IMR-90 (cell line): Measurements from ENCODE around the gene TAF1B. TPM values are rescaled to one million over a fixed set of nuclear protein-coding genes. Genes with fewer than 3 reads are reported as not detected.

Experiments used
- ATAC-seq: fragments of 200-7000 bp; cut with Tn5 transposase; 2 replicates; pipeline ENCODE4 v1.9.1; 2020; ENCODE audit warnings: low read depth, mild to moderate bottlenecking, moderate library complexity
- BruUV-seq: library from RNA; stranded (reverse); fragments of 400-500 nt; replicated peaks from 2 replicates; lab custom pipeline; 2021; lab: Mats Ljungman, UMichigan
- CTCF ChIA-PET: fragments of 300-600 bp; formaldehyde crosslinking; extraction: SDS; loops from one replicate; lab custom pipeline; 2021; ENCODE audit warnings: antibody characterized with exemption; lab: Yijun Ruan, JAX
- POLR2A ChIA-PET: fragments of 300-600 bp; sonication (Branson Sonifier 250); formaldehyde crosslinking; loops from one replicate; lab custom pipeline; 2022; ENCODE audit warnings: antibody characterized with exemption; ENCODE audit not compliant: unreplicated experiment; lab: Charles Lee
- DNase-seq: peaks from one replicate; pipeline ENCODE4 v3.0.0; 2013
- H2AFZ ChIP-seq: replicated peaks from 2 replicates; pipeline ENCODE3; 2013; ENCODE audit warnings: low read length, mild to moderate bottlenecking; ENCODE audit not compliant: poor library complexity
- H2AK5ac ChIP-seq: 2 replicates; pipeline ENCODE4 v1.6.1; 2013; ENCODE audit warnings: low read depth, low read length, inconsistent platforms
- H2AK9ac ChIP-seq: replicated peaks from 2 replicates; pipeline ENCODE3; 2013; ENCODE audit warnings: mild to moderate bottlenecking, low read depth, low read length, moderate library complexity; ENCODE audit not compliant: poor library complexity
- H2BK120ac ChIP-seq: 2 replicates; pipeline ENCODE4 v1.6.1; 2013; ENCODE audit warnings: low read depth, low read length, inconsistent platforms
- H2BK15ac ChIP-seq: 3 replicates; pipeline ENCODE4 v1.6.1; 2013; ENCODE audit warnings: low read depth, low read length, inconsistent platforms
- H2BK20ac ChIP-seq: 2 replicates; pipeline ENCODE4 v1.6.1; 2013; ENCODE audit warnings: low read depth, mild to moderate bottlenecking, inconsistent platforms, low read length, moderate library complexity
- H2BK5ac ChIP-seq: 2 replicates; pipeline ENCODE4 v1.6.1; 2013; ENCODE audit warnings: mild to moderate bottlenecking, low read depth, low read length, inconsistent platforms; ENCODE audit not compliant: poor library complexity, severe bottlenecking
- H3K14ac ChIP-seq: replicated peaks from 2 replicates; pipeline ENCODE4 v1.6.1; 2013; ENCODE audit warnings: low read depth, low read length, inconsistent platforms
- H3K18ac ChIP-seq: 2 replicates; pipeline ENCODE4 v1.6.1; 2013; ENCODE audit warnings: low read depth, low read length, control low read depth
- H3K23ac ChIP-seq: 2 replicates; pipeline ENCODE4 v1.6.1; 2013; ENCODE audit warnings: low read depth, low read length, inconsistent platforms
- H3K27ac ChIP-seq: 2 replicates; pipeline ENCODE4 v1.5.1; 2013; ENCODE audit warnings: mild to moderate bottlenecking, control low read depth, low read length; ENCODE audit not compliant: insufficient read depth
- H3K27me3 ChIP-seq: 2 replicates; pipeline ENCODE4 v1.6.1; 2013; ENCODE audit warnings: low read length; ENCODE audit not compliant: control insufficient read depth, insufficient read depth
- H3K36me3 ChIP-seq: 2 replicates; pipeline ENCODE4 v1.6.1; 2013; ENCODE audit warnings: low read length, mixed read lengths; ENCODE audit not compliant: control insufficient read depth, insufficient read depth
- H3K4ac ChIP-seq: 2 replicates; pipeline ENCODE4 v1.6.1; 2013; ENCODE audit warnings: low read depth, low read length, inconsistent platforms
- H3K4me1 ChIP-seq: 2 replicates; pipeline ENCODE4 v1.6.1; 2013; ENCODE audit warnings: low read length, mixed read lengths; ENCODE audit not compliant: control insufficient read depth, insufficient read depth
- H3K4me2 ChIP-seq: 2 replicates; pipeline ENCODE4 v1.6.1; 2013; ENCODE audit warnings: low read depth, mild to moderate bottlenecking, control low read depth, low read length, moderate library complexity
- H3K4me3 ChIP-seq: 2 replicates; pipeline ENCODE4 v1.5.1; 2013; ENCODE audit warnings: low read depth, mild to moderate bottlenecking, control low read depth, low read length, moderate library complexity; ENCODE audit not compliant: insufficient read depth
- H3K56ac ChIP-seq: 2 replicates; pipeline ENCODE4 v1.6.1; 2013; ENCODE audit warnings: low read length, inconsistent platforms; ENCODE audit not compliant: insufficient read depth; ENCODE audit errors: extremely low read depth
- H3K79me1 ChIP-seq, 2 experiments: 2 replicates each; pipeline ENCODE4 v1.6.1; 2013; ENCODE audit warnings: low read length in 2 of 2, inconsistent platforms in 1 of 2, low read depth in 1 of 2
- H3K9ac ChIP-seq: 2 replicates; pipeline ENCODE4 v1.6.1; 2013; ENCODE audit warnings: low read depth, low read length, control low read depth
- H3K9me1 ChIP-seq: 2 replicates; pipeline ENCODE4 v1.6.1; 2013; ENCODE audit warnings: low read length, inconsistent platforms; ENCODE audit not compliant: insufficient read depth
- H3K9me3 ChIP-seq: 2 replicates; pipeline ENCODE4 v1.6.1; 2013; ENCODE audit warnings: low read length; ENCODE audit not compliant: control insufficient read depth, insufficient read depth
- H4K20me1 ChIP-seq: 2 replicates; pipeline ENCODE4 v1.6.1; 2013; ENCODE audit warnings: low read length, inconsistent platforms; ENCODE audit not compliant: insufficient read depth
- H4K5ac ChIP-seq: 2 replicates; pipeline ENCODE4 v1.6.1; 2013; ENCODE audit warnings: mild to moderate bottlenecking, low read depth, low read length, control low read depth
- H4K8ac ChIP-seq, 2 experiments: 2 replicates each; pipeline ENCODE4 v1.6.1; 2013; ENCODE audit warnings: low read depth in 2 of 2, low read length in 2 of 2, control low read depth in 1 of 2, inconsistent platforms in 1 of 2
- H4K91ac ChIP-seq: 2 replicates; pipeline ENCODE4 v1.6.1; 2013; ENCODE audit warnings: low read depth, low read length, inconsistent platforms; ENCODE audit not compliant: insufficient read depth
- BHLHE40 ChIP-seq: fragments of 150-350 bp; IDR thresholded peaks from 2 replicates; pipeline ENCODE4 v1.6.1; 2016; ENCODE audit warnings: mild to moderate bottlenecking, low read depth, low read length
- CEBPB ChIP-seq: IDR thresholded peaks from 2 replicates; pipeline ENCODE4 v1.6.1; 2012; ENCODE audit warnings: low read depth, low read length, improper control_type of control experiment
- CHD1 ChIP-seq: IDR thresholded peaks from 2 replicates; pipeline ENCODE4 v1.6.1; 2012; ENCODE audit warnings: low read depth, low read length, improper control_type of control experiment
- ELK1 ChIP-seq: fragments of 150-350 bp; IDR thresholded peaks from 2 replicates; pipeline ENCODE4 v1.6.1; 2016; ENCODE audit warnings: low read depth, mild to moderate bottlenecking, low read length, moderate library complexity, borderline replicate concordance
- FOS ChIP-seq: fragments of 150-350 bp; IDR thresholded peaks from 2 replicates; pipeline ENCODE4 v1.6.1; 2016; ENCODE audit warnings: low read depth, low read length
- MAFK ChIP-seq: IDR thresholded peaks from 2 replicates; pipeline ENCODE4 v1.6.1; 2012; ENCODE audit warnings: low read depth, low read length, improper control_type of control experiment
- MAZ ChIP-seq: IDR thresholded peaks from 2 replicates; pipeline ENCODE4 v1.6.1; 2012; ENCODE audit warnings: low read depth, mild to moderate bottlenecking, low read length, improper control_type of control experiment, moderate library complexity, borderline replicate concordance
- MXI1 ChIP-seq: IDR thresholded peaks from 2 replicates; pipeline ENCODE4 v1.6.1; 2012; ENCODE audit warnings: low read depth, mild to moderate bottlenecking, low read length, moderate library complexity, borderline replicate concordance
- NFE2L2 ChIP-seq: fragments of 150-350 bp; IDR thresholded peaks from 2 replicates; pipeline ENCODE4 v1.6.1; 2016; ENCODE audit warnings: low read depth, mild to moderate bottlenecking, low read length
- POLR2A ChIP-seq: IDR thresholded peaks from 2 replicates; pipeline ENCODE4 v1.6.1; 2012; ENCODE audit warnings: mild to moderate bottlenecking, low read depth, low read length
- RAD21 ChIP-seq: IDR thresholded peaks from 2 replicates; pipeline ENCODE4 v1.6.1; 2012; ENCODE audit warnings: low read length, improper control_type of control experiment
- RCOR1 ChIP-seq: IDR thresholded peaks from 2 replicates; pipeline ENCODE4 v1.6.1; 2012; ENCODE audit warnings: mild to moderate bottlenecking, low read length, improper control_type of control experiment; ENCODE audit not compliant: insufficient replicate concordance
- RFX5 ChIP-seq: IDR thresholded peaks from 2 replicates; pipeline ENCODE4 v1.8.0; 2012; ENCODE audit warnings: low read depth, mild to moderate bottlenecking, low read length, moderate library complexity
- SMC3 ChIP-seq: fragments of 150-350 bp; IDR thresholded peaks from 2 replicates; pipeline ENCODE4 v1.6.1; 2016; ENCODE audit warnings: low read depth, mild to moderate bottlenecking, antibody characterized with exemption, low read length, moderate library complexity
- WGBS, 2 experiments: methylation state at CpG; one replicate each; pipeline versions ENCODE4 v1.1.5 to v1.1.7; 2013; ENCODE audit warnings: missing lambda C conversion rate in 2 of 2; ENCODE audit not compliant: insufficient read length in 1 of 2; ENCODE audit errors: extremely low coverage in 2 of 2; 5-methylcytosine and 5-hydroxymethylcytosine counted together
- dilution Hi-C: fragments of 300-500 bp; cut with HindIII; formaldehyde crosslinking; loops from one replicate; pipeline ENCODE4 v1.14.3; 2018; ENCODE audit warnings: low sequenced_read_pairs; ENCODE audit not compliant: unreplicated experiment
- in situ Hi-C: fragments of 300-500 bp; cut with MboI; formaldehyde crosslinking; loops from 3 replicates; pipeline ENCODE4 v1.14.3; 2019; ENCODE audit warnings: low sequenced_read_pairs, inconsistent platforms, mixed read lengths
- intact Hi-C: fragments of 100-400 bp; cut with micrococcal nuclease; formaldehyde crosslinking; loops from 2 replicates; pipeline ENCODE4 v1.10.0; 2022
- polyA plus RNA-seq, 3 experiments: library from polyadenylated mRNA; depleted of rRNA; stranded (reverse); fragments of >200 nt; gene quantifications; 2 replicates each; pipeline ENCODE4 v1.2.3, GENCODE V29; 2012; ENCODE audit warnings: low replicate concordance in 1 of 3
- total RNA-seq: library from RNA; depleted of rRNA; stranded (reverse); fragments of >200 nt; gene quantifications from 2 replicates; pipeline ENCODE4 v1.2.3, GENCODE V29; 2012
- TF ChIP-seq, protein P1 (sequence below): fragments of 150-350 bp; IDR thresholded peaks from 2 replicates; pipeline ENCODE4 v1.6.1; 2017; ENCODE audit warnings: mild to moderate bottlenecking, antibody characterized with exemption, low read length, low read depth
- TF ChIP-seq, protein P2 (sequence below): conservative IDR thresholded peaks from 2 replicates; pipeline ENCODE4 v1.5.1; 2012; ENCODE audit warnings: mild to moderate bottlenecking, low read depth, low read length, improper control_type of control experiment

The TAF1B gene
- total and polyA plus RNA-seq, 2 of the 4 experiments (the other 2 are of a cell fraction), result 8.4 to 19.9 TPM

DNA sequence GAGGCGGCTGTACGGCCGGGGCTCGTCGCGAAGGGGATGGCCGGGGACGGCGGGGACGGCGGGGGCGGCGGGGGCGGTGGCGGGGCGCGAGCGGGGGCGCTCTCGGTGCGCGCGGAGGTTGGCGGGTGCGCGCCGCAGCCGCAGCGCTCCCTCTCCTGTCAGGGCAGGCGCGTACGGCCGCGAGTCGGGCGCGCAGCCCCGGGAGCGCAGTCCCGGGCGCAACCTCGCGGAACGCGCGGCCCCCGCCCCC is 107.9 kb downstream of the TAF1B start:
- no peaks in the 10 kb centered on the region for H3K36me3 ChIP-seq
- H4K91ac ChIP-seq, result no peak overlapping the region
- intact Hi-C loops (loop anchor here (5.0 kb wide), 2 partner anchors 139 to 394 kb away; partner anchors contain the start of gene ADAM17), dilution Hi-C loops (no loop called here), in situ Hi-C loops (no loop called here)
- peaks cover 14% of the 10 kb centered on the region for H3K27me3 ChIP-seq
- H2BK120ac ChIP-seq, result no peak overlapping the region
- H3K4me2 ChIP-seq, result no peak overlapping the region
- H3K14ac ChIP-seq, result no peak overlapping the region
- no peak for DNase-seq
- H3K9me1 ChIP-seq, result 0 out of 2 replicates have a peak, but pooled peaks cover 2% of the 10 kb centered on the region
- H3K9me3 ChIP-seq, result no peaks in the 10 kb centered on the region
- no peak overlapping the region for H2BK20ac ChIP-seq
- no peak overlapping the region for H3K18ac ChIP-seq
- 0% methylated on average over 10 of the region's 47 CpGs; no CpG with 5 or more reads in 1 of the 2 experiments for WGBS, 2 experiments
- no peaks in the 10 kb centered on the region for H4K20me1 ChIP-seq
- no peak overlapping the region for H3K23ac ChIP-seq
- peak overlapping the region; percentile 65 for H3K4me3 ChIP-seq
- CTCF ChIA-PET, result no interaction called here
- no peak overlapping the region for H2AK9ac ChIP-seq
- H2BK15ac ChIP-seq, result no peak overlapping the region
- no peak overlapping the region for H4K8ac ChIP-seq
- no peak for ATAC-seq
- H3K27ac ChIP-seq, result no peak overlapping the region
- H4K5ac ChIP-seq, result no peak overlapping the region
- H3K4me1 ChIP-seq, result peaks cover 7% of the 10 kb centered on the region; the same call in 1 of the 2 replicates
- peak overlapping the region; percentile 89 for H2AFZ ChIP-seq
- H2AK5ac ChIP-seq, result no peak overlapping the region
- H3K4ac ChIP-seq, result no peak overlapping the region
- TF ChIP-seq POLR2A (no peak), BHLHE40 (no peak), CHD1 (no peak), ELK1 (no peak), CEBPB (no peak), MXI1 (no peak), MAZ (no peak), MAFK (no peak), RAD21 (no peak), RCOR1 (no peak), NFE2L2 (no peak), SMC3 (no peak), FOS (no peak), RFX5 (no peak)
- TF ChIP-seq, protein P1, sequence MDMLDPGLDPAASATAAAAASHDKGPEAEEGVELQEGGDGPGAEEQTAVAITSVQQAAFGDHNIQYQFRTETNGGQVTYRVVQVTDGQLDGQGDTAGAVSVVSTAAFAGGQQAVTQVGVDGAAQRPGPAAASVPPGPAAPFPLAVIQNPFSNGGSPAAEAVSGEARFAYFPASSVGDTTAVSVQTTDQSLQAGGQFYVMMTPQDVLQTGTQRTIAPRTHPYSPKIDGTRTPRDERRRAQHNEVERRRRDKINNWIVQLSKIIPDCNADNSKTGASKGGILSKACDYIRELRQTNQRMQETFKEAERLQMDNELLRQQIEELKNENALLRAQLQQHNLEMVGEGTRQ, result no peak
- TF ChIP-seq, protein P2, sequence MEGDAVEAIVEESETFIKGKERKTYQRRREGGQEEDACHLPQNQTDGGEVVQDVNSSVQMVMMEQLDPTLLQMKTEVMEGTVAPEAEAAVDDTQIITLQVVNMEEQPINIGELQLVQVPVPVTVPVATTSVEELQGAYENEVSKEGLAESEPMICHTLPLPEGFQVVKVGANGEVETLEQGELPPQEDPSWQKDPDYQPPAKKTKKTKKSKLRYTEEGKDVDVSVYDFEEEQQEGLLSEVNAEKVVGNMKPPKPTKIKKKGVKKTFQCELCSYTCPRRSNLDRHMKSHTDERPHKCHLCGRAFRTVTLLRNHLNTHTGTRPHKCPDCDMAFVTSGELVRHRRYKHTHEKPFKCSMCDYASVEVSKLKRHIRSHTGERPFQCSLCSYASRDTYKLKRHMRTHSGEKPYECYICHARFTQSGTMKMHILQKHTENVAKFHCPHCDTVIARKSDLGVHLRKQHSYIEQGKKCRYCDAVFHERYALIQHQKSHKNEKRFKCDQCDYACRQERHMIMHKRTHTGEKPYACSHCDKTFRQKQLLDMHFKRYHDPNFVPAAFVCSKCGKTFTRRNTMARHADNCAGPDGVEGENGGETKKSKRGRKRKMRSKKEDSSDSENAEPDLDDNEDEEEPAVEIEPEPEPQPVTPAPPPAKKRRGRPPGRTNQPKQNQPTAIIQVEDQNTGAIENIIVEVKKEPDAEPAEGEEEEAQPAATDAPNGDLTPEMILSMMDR, result no peak
- H3K79me1 ChIP-seq, result no peaks in the 10 kb centered on the region
- H2BK5ac ChIP-seq, result no peak overlapping the region
- no TSS peak for BruUV-seq
- peak overlapping the region; percentile 53; the same call in 1 of the 2 replicates for H3K9ac ChIP-seq
- H3K56ac ChIP-seq, result no peak overlapping the region
- POLR2A ChIA-PET, result no interaction called here
